HuH-7.5 (cell line): ENCODE data around the gene LGALS12.

ENCODE experiments used
- DNase-seq: peaks from one replicate; pipeline ENCODE4 v3.0.0; 2011; ENCODE audit warnings: low spot score

The LGALS12 gene, protein sequence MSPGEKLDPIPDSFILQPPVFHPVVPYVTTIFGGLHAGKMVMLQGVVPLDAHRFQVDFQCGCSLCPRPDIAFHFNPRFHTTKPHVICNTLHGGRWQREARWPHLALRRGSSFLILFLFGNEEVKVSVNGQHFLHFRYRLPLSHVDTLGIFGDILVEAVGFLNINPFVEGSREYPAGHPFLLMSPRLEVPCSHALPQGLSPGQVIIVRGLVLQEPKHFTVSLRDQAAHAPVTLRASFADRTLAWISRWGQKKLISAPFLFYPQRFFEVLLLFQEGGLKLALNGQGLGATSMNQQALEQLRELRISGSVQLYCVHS

DNA sequence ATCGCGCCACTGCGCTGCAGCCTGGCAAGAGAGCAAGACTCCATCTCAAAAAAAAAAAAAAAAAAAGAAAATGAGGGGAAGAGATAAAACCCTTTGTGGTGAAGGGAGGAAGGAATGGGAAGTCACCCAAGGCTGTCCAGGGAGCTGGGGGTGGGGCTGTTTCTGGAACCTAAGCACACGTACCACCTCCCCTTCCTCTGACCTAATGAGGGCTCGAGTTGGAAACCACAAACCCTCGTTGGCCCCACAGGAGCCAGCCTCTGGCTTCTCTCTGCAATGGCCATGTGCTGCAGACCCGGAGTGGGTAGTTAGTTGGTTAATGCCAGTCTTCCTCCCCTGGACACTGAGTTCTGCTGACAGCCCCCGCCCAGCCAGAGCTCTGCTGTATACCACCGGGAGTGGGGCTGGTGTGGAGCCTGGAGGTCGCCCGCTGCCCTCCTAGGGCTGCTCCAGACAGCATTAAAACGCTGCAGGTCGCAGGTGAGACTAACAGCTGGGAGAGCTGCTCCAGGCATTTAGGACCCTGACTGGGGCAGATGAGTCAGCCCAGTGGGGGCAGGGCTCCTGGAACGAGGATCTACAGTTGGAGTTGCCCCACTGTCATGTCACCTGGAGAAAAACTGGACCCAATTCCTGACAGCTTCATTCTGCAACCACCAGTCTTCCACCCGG lies at the start of gene LGALS12:
TSS of gene LGALS12 (plus strand) at position 228 of the 672 bp plus-strand sequence. CDS start at position 603, 375 bp downstream.
- peak; percentile 7 for DNase-seq

DNA sequence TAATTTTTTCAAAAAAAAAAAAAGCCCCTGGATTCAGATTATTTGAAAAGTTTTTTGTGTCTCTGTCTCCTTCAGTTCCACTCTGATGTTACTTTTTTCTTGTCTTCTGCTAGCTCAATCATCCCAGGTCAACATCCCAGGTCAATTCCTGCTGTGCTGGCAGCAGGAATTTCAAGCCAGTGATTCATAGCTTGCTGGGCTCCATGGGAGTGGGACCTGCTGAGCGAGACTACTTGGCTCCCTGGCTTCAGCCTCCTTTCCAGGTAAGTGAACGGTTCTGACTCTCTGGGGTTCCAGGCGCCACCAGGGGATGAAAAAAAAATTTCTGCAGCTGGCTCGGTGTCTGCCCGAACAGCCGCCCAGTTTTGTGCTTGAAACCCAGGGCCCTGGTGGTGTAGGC lies 46.3 kb upstream of the LGALS12 start:
- no peak for DNase-seq

DNA sequence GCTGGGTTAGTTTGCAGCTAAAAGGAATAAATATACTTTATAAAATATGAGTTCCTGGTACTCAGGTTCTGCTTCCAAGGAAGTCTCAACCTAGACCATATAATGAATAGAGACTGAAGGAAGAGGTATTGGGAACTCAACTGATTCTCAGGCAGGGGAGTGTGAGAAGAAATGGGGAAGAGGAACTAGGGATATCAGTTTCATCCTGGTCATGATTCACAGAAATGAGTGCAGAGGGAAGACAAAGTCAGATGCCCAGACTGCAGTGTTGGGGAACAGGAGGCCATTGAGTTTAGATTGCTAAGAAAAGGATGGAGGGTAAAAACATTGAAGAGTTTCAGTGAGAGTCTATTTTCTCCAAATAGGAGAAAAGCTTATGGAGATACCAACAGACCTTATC lies 43.7 kb upstream of the LGALS12 start:
- DNase-seq: no peak

DNA sequence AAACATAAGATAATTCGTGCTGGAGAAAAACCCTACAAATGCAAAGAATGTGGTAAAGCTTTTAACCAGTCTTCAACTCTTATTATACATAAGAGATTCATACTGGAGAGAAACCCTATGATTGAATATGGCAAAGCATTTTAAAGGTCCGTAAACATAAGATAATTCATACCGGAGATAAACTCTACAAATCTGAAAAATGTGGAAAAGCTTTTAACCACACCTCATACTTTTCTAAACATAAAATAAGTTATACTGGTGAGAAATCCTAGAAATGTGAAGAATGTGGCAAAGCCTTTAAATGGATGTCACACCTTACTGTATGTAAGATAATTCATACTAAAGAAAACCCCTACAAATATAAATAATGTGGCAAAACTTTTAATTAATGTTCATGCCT lies 35.6 kb upstream of the LGALS12 start:
- no peak for DNase-seq

DNA sequence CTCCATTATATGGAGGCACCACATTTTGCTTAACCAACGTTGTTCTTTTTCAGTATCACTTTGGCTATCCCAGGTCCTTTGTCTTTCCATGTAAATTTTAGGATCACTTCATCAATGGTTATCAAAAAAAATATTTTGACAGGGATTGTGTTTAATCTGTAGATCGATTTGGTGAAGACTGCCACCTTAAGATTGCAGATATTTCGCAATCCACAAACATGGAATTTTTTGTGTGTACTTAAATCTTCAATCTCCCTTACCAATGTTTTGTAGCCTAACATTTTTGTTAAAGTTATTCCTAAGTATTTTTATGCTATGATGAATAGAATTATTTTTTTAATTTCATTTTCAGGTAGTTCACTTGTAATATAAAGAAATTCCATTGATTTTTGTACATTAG lies 33.5 kb upstream of the LGALS12 start:
- DNase-seq: no peak

DNA sequence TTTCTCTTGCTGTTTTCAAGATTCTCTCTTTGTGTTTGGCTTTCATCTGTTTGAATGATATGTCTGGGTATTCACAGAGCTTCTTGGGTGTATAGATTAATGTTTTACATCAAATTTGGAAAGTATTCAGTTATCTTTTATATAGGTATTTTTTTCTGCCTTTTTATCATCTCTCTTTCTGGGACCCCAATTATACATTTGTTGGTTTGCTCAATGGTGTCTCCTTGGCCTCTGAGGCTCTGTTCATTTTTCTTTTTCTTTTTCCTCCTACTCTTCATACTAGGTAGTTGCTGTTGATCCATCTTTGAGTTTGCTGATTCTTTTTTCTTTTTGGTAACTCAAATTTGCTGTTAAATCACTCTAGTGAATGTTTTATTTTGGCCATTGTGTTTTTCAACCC lies 29.3 kb upstream of the LGALS12 start:
- no peak for DNase-seq

DNA sequence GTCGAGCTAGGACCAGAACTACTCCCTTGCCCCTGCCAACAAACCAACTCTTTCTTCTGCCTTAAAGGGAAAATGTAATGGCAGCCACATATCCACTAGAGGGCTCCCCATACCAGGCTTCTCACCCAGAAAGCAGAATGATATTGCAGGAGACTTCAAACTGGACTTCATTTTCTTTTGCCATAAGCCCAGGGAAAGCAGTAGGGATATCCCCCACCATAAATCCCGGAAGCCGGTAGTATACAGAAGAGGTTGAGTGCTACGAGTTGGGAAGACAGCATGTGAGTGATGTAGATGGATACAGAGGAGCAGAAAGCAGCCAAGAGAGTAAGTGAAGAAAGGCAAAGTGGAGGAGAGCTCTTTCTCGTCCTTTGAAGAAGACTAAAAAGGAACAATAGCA lies 27.0 kb upstream of the LGALS12 start:
- peak; percentile 92 for DNase-seq

DNA sequence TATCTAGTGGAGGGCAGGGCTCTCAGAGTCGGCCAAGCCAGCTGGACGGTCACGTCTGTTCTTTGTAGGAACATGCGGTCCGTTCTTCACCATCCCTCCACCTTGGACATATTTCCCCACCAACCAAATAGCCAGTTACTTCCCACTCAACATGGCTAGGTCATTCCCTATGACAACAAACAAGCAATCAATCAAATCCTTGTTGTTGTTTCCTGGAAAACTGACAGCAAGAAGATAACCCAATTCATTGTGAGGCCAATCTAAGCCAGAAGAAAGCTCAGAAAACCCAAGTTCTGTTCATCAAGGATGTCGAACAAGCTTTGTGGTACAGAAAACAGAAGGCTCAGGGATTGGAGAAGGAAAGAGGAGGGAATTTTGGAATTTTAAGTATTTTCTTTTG lies 25.8 kb upstream of the LGALS12 start:
- no peak for DNase-seq

DNA sequence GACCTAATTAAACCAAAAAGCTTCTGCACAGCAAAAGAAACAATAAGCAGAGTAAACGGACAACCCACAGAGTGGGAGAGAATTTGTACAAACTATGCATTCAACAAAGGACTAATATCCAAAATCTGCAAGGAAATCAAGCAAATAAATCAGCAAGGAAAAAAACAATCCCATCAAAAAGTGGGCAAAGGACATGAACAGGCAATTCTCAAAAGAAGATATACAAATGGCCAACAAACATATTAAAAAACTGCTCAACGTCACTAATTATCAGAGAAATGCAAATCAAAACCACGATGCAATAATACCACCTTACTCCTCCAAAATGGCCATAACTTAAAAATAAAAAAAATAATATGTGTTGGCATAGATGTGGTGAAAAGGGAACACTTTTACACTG lies 20.1 kb upstream of the LGALS12 start:
- DNase-seq: no peak

DNA sequence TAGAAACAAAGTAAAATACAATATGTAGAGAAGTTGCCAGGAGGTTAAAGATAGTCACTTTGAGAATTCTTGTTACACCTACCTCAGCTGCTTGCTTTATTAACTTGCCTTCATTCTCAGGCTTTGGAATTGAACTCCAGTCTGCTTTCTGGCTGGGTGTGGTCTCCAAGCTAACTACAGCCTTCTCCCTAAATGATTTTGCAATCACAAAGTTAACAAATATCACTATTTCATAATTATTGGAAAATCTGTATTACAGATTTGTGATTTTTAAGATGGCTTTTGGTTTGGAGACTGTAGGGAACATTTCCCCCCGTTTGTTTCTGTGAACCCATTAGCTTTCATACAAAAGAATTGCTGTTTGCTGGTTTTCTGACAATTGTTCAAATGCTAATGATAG lies 17.1 kb upstream of the LGALS12 start:
- no peak for DNase-seq

DNA sequence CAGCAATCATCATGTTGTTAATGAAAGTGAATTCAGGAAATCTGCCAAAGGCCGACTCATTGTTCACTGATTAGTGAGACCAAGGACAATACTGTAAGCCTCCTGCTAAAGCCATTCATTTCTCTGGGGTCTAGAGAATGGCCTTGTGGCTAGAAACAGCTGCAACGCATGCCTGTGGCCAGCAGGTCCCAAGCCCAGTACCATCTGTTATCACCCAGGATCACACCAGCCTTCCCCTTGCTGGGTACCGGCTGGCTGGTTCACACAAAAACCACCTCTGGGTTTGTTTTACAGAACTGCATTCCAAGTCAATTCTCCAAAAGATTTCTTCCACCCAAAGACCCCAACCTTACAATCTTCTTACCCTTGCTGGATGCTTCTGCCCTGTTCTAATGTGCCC lies 16.0 kb upstream of the LGALS12 start:
- no peak for DNase-seq

DNA sequence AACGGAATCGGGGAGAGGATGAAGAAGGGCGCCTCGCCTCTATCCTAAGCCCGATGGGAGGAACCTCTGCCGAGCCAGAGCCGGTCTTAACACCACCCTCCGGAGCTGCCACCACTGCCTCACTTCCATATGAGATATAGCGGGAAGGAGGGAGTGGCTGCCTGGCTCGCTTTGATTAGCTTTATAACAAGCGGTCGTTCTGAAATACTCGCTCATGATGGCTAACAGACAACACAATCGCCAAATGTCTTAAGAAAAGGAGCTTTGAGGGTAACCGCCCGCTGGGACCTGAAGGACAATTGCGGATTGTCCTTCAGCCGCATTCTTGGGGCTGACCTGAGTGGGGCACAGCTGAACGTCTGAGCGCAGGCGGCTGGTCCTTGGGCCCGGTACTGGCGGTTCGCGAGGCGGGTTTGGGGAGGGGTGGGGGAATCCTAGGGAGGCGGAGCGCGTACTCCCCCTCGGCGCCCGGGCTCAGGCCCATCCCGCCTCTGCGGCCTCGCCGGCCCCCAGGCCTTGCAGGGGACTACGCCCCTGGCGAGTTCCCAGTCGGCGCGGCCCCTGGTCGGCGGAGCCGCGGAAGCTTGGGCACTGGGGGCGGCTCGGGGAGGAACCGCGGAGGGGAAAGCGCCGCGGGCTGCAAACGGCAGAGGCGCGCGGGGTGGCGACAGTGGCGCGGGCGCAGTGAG lies 15.2 kb upstream of the LGALS12 start, which contains the start of gene PLAAT5:
TSS of gene PLAAT5 (minus strand) at position 617 of the 689 bp plus-strand sequence. CDS start at position 484, 133 bp downstream.
- DNase-seq: no peak

DNA sequence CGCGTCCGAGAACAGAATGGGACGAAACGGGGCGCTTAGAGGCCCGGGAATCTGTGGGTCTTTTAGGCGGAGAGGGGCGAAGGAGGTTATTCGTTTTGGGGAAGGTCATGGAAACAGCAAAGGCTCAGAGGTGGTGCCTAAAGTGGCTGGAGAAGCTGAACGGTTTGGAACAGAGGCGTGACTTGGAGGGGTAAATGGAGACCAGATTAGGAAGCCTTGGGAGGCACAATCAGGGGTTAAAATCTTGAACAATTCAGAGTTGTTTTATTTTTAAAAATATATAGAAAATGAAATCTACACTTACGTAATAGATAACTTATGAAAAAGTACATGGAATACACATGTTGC lies 14.7 kb upstream of the LGALS12 start:
- DNase-seq: no peak

DNA sequence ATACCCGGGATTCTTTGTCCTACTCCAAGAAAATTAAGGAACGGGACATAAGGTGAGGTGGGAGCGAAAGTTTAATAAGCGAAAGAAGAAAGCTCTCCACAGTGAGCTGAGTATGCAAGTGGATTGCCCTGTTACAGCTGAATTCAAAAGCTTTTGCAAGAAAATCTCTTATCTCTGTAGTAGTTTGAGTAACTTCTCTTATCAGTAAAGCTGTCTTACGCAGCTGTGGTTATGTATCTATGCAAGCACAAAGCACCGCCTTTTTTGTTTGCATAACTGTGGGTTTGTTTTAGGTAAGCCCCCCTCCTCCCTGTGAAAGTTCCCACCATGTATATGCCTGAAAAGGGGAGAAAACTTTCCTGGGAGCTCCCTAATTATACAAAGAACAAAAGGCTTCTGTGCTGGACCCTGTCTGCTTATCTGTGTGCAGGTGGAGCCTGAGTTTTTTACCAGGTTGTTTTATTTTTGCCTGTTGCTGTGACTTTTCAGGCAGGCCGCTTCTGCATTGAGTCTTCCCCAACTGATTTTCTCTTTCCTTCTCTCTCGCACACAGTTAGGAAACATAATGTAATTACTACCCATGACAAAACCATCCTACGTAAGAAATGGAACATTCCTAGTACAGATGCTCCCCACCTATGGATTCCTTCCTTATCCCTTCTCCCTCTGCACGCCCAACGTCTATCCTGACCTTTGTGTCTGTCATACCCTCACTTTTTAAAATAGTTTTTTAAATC lies 14.1 kb upstream of the LGALS12 start:
- peak; percentile 74 for DNase-seq

DNA sequence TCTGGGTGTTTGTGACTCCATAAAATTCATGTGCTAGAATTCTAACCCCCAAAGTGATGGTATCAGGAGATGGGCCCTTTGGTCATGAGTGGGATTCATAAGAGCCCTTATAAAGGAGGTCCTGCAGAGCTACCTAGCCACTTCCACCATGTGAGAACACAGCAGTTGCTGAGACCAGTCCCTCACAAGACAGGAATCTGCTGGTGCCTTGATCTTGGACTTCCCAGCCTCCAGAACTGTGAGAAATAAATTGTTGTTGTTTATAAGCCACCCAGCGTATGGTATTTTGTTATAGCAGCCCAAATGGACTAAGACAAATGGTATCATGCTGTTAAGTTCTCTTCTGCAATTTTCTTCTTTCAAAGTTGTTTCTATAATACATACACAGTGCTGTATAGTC lies 13.4 kb upstream of the LGALS12 start:
- DNase-seq: no peak

DNA sequence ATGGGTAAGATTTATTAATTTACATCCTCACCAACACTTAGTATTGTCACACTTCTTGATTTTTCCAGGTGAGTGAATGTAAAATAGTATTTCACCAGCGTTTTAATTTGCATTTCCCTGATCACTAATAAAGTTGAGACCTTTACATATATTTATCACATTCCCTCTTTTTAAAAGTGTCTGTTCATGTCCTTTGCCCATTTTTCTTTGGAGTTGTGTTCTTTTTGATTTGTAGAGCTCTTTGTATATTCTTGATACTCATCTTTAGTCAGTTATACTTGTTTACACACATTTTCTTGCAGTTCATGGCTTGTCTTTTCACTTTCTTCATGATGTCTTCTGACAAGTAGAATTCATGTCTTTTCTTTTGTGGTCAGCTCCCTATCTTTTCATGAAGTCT lies 12.8 kb upstream of the LGALS12 start:
- DNase-seq: no peak

DNA sequence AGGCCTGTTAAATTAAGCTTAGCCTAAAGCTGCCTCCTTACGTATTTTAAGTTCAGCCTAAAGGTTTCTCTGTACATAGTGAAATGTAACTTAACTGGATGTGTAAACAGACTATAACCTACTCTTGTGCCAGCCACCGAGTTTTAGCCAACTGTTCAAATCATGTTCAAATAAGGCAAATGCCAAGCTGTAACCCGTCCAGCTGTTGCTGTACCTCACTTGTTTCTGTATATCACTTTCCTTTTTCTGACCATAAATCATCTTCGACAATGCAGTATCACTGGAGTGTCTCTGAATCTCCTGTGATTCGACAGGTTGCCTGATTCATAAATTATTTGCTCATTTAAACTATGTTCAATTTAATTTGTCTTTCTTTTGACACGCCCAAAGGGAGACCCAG lies 10.9 kb upstream of the LGALS12 start:
- DNase-seq: no peak

DNA sequence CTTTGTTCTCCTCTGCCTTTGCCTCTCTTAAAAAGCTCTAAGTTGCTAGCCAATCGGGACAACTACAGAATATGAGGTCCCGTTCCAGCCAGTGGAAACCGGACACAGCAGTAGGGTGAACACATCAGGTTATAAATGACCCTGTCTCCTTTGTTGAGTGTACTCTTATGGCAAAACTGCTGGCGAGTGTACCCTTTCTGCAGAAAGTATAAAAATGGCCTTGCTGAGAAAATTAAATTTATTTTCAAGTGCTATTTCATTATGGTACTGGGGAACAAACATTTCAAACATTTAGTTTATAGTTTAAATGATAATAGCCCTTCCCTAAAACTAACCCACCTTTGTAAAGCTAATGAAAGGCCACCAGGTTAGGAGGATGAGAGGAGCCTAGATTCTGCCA lies 6.0 kb upstream of the LGALS12 start:
- no peak for DNase-seq

DNA sequence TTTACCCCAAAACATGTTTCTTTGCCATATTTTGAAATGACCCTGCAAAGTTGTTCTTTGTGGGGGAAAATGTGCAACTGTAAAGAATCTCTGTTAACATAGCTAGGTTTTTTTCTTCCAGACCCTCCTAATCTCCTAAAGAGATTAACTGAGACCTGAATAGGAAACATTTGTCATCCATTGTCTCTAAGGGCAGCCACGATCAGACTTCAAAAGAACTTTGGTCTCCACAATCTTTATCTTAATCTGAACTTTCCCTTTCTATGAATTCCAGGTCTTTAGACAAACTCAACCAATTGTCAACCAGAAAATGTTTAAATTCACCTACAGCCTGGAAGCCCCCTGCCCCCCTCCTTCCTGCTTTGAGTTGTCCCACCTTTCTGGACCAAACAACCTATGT lies 4.6 kb upstream of the LGALS12 start:
- DNase-seq: no peak

DNA sequence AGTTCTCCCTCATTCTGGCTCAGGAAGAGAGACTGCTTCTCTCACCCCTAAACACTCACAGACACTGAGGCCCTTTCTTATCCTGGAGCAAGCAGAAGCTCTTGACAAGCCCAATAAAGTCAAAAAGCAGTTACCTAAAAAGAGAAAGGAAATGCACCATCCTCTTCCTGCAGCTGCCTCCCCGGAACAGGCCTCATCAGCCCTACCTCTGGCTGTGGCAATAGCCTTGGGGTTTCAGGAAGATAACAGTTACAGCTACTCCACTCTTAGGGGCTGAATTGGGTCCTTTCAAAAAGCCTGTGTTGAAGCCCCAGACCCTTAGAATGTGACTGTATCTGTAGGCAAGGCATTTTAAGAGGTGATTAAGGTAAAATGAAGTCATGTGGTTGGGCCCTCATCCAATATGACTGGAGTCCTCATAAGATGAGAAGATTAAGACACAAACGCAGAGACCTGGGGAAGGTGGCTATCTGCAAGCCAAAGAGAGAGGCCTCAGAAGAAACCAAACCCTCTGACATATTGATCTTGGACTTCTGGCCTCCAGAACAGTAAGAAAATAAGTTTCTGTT lies 3.5 kb upstream of the LGALS12 start:
- DNase-seq: no peak

DNA sequence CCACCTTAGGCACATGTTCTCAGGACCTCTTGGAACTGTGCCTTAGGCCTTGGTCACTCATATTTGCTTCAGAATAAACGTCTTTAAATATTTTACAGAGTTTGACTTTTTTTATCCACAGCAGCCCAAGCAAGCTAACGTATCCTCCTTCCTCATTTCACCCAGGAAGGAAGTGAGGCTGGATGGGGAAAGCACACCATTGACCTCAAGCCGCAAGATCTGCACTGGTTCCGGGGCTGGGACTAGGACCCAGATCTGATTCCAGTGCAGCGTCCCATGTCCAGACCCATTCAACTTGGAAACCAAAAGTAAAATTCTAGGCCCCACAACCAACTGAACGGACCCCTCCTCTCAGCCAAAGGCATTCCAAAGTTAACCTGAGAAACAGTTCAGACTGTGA lies 2.4 kb upstream of the LGALS12 start:
- DNase-seq: peak; percentile 11

DNA sequence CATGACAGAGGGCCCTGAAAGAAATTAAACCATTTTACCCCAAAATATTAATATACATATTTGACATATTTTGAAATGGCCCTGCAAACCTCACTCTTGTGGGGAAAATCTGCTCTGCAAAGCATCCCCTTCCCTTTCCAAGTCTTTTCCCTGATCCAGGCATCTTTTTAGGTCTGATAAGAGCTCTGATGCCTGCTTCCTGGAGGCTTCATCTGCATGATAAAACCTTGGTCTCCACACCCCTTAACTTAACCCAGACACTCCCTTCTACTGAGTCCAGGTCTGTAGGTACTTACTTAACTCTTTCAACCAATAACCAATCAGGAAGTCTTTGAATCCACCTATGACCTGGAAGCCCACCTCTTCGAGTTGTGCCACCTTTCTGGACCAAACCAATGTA lies 1.8 kb upstream of the LGALS12 start:
- DNase-seq: no peak
